ENCODE measurements around the gene TIGD3. TPM values are rescaled to one million over a fixed set of nuclear protein-coding genes. Genes with fewer than 3 reads are reported as not detected.

Gene TIGD3, protein sequence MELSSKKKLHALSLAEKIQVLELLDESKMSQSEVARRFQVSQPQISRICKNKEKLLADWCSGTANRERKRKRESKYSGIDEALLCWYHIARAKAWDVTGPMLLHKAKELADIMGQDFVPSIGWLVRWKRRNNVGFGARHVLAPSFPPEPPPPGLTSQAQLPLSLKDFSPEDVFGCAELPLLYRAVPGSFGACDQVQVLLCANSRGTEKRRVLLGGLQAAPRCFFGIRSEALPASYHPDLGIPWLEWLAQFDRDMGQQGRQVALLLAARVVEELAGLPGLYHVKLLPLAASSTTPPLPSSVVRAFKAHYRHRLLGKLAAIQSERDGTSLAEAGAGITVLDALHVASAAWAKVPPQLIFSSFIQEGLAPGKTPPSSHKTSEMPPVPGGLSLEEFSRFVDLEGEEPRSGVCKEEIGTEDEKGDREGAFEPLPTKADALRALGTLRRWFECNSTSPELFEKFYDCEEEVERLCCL
- total RNA-seq, result not detected

DNA sequence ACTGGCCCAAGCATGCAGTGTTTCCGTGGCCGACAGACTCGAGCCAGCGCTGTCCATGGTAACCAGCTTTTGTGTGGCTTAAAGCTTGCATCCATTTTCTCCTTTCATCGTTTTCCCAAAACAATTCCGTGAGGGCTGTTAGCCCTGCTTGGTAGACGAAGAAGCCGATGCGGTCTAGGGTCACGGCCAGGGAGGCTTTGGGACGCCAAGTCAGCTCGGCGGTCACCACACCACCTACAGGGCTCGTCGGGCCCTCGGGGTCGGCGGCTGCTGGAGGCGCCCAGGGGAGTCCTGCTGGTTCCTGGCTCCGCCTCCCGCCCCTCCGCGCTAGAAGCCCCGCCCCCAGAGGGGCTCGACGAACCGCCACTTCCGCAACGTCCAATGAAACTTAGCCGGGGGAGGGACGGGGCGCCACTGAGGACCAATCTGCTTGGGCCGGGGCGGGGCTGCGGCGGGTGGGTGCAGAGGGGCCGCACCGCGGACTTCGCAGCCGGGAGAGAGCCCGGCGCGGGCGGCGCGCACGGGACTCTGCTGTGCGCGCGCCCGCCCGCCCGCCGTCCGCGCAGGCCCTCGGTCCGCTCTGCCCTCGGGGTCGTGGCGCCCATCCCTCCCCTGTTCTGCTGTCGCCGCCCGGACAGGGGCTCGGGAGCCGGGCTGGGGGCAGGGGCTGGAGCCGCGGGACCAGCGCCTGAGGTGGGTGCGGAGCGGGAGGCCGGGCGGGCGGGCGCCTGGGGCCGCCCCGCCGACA is at the start of gene TIGD3:
Gene TIGD3 (plus strand): TSS at position 487 of the 748 bp plus-strand sequence. CDS start 1,058 bp downstream, outside the sequence.
- DNase-seq (ENCODE audit: low spot score), result peak; percentile 99
- intact Hi-C loops (cut with DNase I), result no loop called here
- ATAC-seq, result peak; percentile 97

- intact Hi-C loops (cut with DNase I), result no loop called here
- no peak for DNase-seq (ENCODE audit: low spot score)
- peak; percentile 65 for ATAC-seq
Measured at GRCh38 chr11:65305501-65306268, 48.9 kb upstream of the TIGD3 start.

GRCh38 chr11:65307298-65308229 is 47.0 kb upstream of the TIGD3 start:
- intact Hi-C loops (cut with DNase I), result no loop called here
- DNase-seq (ENCODE audit: low spot score) (no peak), ATAC-seq (no peak)

- DNase-seq (ENCODE audit: low spot score) (peak; percentile 73), ATAC-seq (peak; percentile 7)
- intact Hi-C loops (cut with DNase I), result no loop called here
Measured at GRCh38 chr11:65308281-65308891, 46.2 kb upstream of the TIGD3 start.

GRCh38 chr11:65309006-65309405 is 45.5 kb upstream of the TIGD3 start:
- ATAC-seq (no peak), DNase-seq (ENCODE audit: low spot score) (no peak)
- intact Hi-C loops (cut with DNase I), result no loop called here

GRCh38 chr11:65310215-65310614 is 44.3 kb upstream of the TIGD3 start:
- peak; percentile 74 for DNase-seq (ENCODE audit: low spot score)
- intact Hi-C loops (cut with DNase I), result no loop called here
- no peak for ATAC-seq

- intact Hi-C loops (cut with DNase I), result no loop called here
- ATAC-seq (no peak), DNase-seq (ENCODE audit: low spot score) (no peak)
Measured at GRCh38 chr11:65310736-65311135, 43.8 kb upstream of the TIGD3 start.

- ATAC-seq, result no peak
- intact Hi-C loops (cut with DNase I), result no loop called here
- peak; percentile 68 for DNase-seq (ENCODE audit: low spot score)
Measured at GRCh38 chr11:65311170-65311678, 43.3 kb upstream of the TIGD3 start.

DNA sequence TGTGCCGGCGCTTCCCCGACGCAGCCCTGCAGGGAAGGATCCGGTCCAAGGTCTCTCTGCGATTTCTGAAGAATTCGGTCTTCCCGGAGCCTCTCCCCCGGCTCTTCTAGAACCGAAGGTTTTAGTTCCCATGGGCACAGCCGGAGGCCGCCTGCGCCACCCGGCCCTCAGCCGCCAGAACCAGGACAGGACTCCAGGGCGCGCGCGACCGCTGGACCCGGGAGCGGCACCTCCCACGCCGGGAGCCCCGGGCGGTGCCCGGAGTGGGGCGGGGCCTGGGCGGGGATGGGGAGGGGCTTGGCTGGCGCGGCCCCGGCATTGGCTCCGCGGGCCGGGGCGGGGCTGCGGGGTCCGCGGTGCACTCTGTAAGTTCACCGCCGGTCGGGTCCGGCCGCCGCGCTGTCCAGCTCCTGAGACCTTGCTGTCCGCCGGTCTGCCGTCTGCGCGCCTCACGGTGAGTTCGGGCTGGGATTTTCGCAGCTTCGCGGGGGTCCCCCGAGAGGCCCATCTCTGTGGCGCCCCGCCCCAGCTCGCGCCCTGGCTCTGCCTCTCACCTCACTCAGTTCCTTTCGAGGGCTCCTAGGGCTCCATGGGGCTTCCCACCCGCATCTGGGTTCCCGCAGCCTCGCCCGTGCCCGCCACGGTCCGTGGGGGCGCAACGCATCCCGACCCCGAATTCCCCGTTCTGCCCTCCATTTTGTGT is 39.9 kb upstream of the TIGD3 start, which contains the start of gene CDC42EP2:
Gene CDC42EP2 (plus strand): TSS at position 366 of the 703 bp plus-strand sequence. CDS start 6,033 bp downstream, outside the sequence.
- peak; percentile 93 for DNase-seq (ENCODE audit: low spot score)
- intact Hi-C loops (cut with DNase I), result loop anchor here (5.0 kb wide), 1 partner anchor 37 kb away; no protein-coding TSS in a partner anchor
- ATAC-seq, result peak; percentile 88

DNA sequence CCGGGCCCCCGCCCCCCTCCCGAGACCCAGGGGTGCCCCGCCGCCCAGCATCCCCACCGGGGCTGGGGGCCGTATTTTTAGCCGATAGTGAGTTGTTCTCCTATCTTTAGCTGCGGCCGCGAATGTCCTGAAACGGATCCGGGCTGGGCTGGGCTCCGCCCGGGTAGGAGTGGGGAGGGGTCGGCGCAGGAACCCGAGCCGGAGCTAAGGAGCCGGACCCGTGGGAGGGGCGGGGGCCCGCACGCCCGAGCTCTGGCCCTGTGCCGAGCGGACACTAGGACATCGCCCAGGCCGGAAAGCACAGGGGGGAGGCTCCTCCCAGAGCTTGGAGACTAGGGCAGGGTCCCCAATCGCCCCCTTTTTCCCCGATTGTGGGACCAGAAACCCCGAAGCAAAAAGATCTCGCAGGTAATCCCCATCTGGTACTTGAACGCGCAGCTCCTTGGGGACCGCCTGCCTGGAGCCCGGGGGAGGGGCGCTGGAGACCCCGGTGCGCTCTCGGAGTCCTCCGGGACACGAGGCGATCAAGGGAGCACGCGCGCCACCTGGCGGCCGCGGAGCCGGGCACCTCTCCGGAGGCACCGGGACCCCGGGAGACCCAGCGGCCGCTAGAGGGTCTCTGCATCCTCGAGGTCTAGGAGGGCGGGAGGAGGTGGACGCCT is 39.2 kb upstream of the TIGD3 start:
- ATAC-seq (peak; percentile 76), DNase-seq (ENCODE audit: low spot score) (peak; percentile 92)
- intact Hi-C loops (cut with DNase I), result loop anchor here (5.0 kb wide), 1 partner anchor 38 kb away; no protein-coding TSS in a partner anchor

GRCh38 chr11:65315866-65316226 is 38.7 kb upstream of the TIGD3 start:
- intact Hi-C loops (cut with DNase I), result loop anchor here (5.0 kb wide), 1 partner anchor 39 kb away; no protein-coding TSS in a partner anchor
- DNase-seq (ENCODE audit: low spot score) (no peak), ATAC-seq (no peak)

DNA sequence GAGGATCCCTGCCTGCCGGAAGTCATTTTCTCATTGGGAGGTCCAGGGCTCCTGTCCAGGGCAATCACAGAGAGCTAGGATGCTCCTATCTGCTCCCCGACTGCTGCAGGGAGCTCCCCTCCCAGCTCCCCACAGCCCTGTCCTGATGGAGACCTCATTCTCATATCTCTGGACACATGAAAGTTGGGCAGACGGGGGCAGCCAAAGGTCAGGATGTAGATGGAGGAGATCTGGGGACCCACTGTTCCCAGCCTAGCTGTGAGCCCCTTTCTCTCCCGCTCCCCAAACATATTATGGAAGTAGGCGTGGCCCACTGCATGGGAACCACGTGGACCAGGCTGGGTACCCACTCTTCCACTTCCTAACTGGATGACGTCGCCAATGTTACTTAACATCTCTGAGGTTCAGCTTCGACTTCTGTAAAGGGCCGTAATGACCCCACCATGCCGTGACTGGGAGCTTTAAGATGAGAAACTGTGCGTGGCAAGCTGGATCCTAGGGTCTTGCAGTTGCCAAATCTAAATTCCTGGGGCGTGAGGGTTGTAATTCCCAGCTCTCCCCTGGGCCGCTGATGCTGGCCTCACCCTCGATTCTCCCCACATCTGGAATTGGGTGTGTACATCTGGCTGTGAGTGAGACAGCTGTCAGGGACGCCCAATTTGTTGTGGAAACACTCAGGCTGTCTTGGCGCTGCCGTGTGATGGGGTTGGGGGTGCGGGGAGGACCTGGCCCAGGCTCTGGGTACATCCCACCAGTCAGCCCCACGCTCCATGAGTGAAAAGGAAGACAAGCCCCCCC is 38.1 kb upstream of the TIGD3 start:
- intact Hi-C loops (cut with DNase I), result loop anchor here (5.0 kb wide), 1 partner anchor 39 kb away; no protein-coding TSS in a partner anchor
- peak; percentile 57 for ATAC-seq
- DNase-seq (ENCODE audit: low spot score), result no peak

- DNase-seq (ENCODE audit: low spot score) (peak; percentile 80), ATAC-seq (peak; percentile 28)
- intact Hi-C loops (cut with DNase I), result loop anchor here (5.0 kb wide), 1 partner anchor 40 kb away; no protein-coding TSS in a partner anchor
Measured at GRCh38 chr11:65317025-65317786, 37.3 kb upstream of the TIGD3 start.

DNA sequence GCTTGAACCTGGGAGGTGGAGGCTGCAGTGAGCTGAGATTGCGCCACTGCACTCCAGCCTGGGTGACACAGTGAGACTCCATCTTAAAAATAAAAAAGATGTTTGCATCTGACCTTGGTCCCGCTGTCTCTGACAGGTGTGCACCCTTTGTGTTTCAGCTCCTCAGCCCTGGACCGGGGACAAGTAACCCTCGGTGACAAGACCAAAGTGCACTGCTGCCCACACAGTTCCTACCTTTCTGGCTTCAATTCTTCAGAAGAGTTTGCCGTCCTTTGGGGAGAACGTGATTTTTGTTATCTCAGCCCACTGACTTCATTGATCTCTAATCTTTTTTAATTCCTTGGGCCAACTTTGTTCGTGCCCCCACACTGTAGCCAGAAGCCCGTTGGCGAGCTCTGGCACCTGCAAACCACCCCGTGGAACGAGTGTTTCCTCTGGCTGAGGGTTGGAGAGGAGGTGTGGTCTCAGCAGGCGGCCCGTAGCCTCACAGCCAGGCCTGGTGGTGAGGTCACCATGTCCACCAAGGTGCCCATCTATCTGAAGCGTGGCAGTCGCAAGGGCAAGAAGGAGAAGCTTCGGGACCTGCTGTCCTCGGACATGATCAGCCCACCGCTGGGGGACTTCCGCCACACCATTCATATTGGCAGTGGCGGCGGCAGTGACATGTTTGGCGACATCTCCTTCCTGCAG is 34.0 kb upstream of the TIGD3 start:
- DNase-seq (ENCODE audit: low spot score) (no peak), ATAC-seq (no peak)
- intact Hi-C loops (cut with DNase I), result no loop called here

Data from sciatic nerve (tissue), 2 donors.